Suprapubic skin (tissue), 4 donors: ENCODE measurements around the gene MRC2. TPM values are rescaled to one million over a fixed set of nuclear protein-coding genes. Genes with fewer than 3 reads are reported as not detected.

Source experiments
- DNase-seq, 2 donors: peaks; one replicate each; pipeline ENCODE4 v3.0.0-alpha.2; 2019; ENCODE audit warnings: low spot score in 2 of 2
- H3K27ac ChIP-seq: fragments of 200-600 bp; sonication (generic); one replicate; pipeline ENCODE4 v1.5.1; 2019
- H3K27me3 ChIP-seq: fragments of 200-600 bp; sonication (generic); one replicate; pipeline ENCODE4 v1.5.1; 2019
- H3K36me3 ChIP-seq: fragments of 200-600 bp; sonication (generic); one replicate; pipeline ENCODE4 v1.5.1; 2019
- H3K4me1 ChIP-seq: fragments of 200-600 bp; sonication (generic); one replicate; pipeline ENCODE4 v1.5.1; 2019
- H3K4me3 ChIP-seq: fragments of 200-600 bp; sonication (generic); one replicate; pipeline ENCODE4 v1.5.1; 2019; ENCODE audit warnings: mild to moderate bottlenecking
- H3K9me3 ChIP-seq: fragments of 200-600 bp; sonication (generic); one replicate; pipeline ENCODE4 v1.5.1; 2019
- EP300 ChIP-seq: sonication (generic); formaldehyde crosslinking; IDR thresholded peaks from one replicate; pipeline ENCODE4 v1.6.1; 2017; ENCODE audit warnings: antibody characterized with exemption
- POLR2A ChIP-seq, 2 donors: fragments of 450-650 bp; IDR thresholded peaks; one replicate each; pipeline ENCODE4 v1.6.1; 2017; ENCODE audit warnings: antibody characterized with exemption in 2 of 2, mild to moderate bottlenecking in 2 of 2, moderate library complexity in 2 of 2
- POLR2AphosphoS5 ChIP-seq, 3 donors: sonication (generic); formaldehyde crosslinking; IDR thresholded peaks; one replicate each; pipeline ENCODE4 v1.6.1; 2017; ENCODE audit warnings: antibody characterized with exemption in 3 of 3
- WGBS: methylation state at CpG from one replicate; pipeline ENCODE4 v1.1.5; 2018; 5-methylcytosine and 5-hydroxymethylcytosine counted together
- total RNA-seq, 4 donors: library from RNA; depleted of rRNA; stranded (reverse); fragments of >200 nt; gene quantifications; one replicate each; pipeline ENCODE4 v1.1.0, GENCODE V29; 2016
- TF ChIP-seq, protein P1 (sequence below), 2 donors: fragments of 200-600 bp in 1 of 2; fragments of 450-650 bp in 1 of 2; sonication (generic) in 1 of 2; IDR thresholded peaks; one replicate each; pipeline ENCODE4 v1.5.1; 2016 to 2019; ENCODE audit warnings: antibody characterized with exemption in 2 of 2, mild to moderate bottlenecking in 1 of 2, moderate library complexity in 1 of 2

MRC2 gene
- total RNA-seq, 4 donors from 2014 or later, result 31.4 to 55.2 (median 37.1) TPM

DNA sequence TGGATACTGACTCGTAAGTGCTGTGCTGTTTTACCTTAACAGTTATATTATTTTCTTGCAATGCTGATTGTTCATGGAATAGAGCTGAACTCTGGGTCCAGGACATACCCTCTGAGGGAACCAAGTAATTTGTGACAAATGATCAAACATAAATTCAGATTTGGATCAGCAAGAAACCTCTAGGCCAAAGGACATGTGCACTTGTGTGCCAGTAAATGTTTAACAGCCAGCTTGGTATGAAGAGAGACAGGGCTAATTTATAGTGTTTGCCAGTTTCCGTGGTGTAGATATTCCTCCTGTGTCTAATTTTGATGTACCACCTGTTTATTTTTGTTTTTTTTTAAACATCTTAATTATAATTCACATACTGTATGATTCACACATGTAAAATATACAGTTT lies 30.8 kb upstream of the MRC2 start:
- no peak overlapping the region for H3K4me3 ChIP-seq
- H3K36me3 ChIP-seq, result peaks cover 50% of the 10 kb centered on the region
- H3K4me1 ChIP-seq, result peaks cover 9% of the 10 kb centered on the region
- no peak for TF ChIP-seq POLR2A (IDR thresholded peaks at IDR 0.05)
- TF ChIP-seq POLR2AphosphoS5 (IDR thresholded peaks at IDR 0.05), result no peak
- no peak for TF ChIP-seq EP300
- TF ChIP-seq, protein P1, sequence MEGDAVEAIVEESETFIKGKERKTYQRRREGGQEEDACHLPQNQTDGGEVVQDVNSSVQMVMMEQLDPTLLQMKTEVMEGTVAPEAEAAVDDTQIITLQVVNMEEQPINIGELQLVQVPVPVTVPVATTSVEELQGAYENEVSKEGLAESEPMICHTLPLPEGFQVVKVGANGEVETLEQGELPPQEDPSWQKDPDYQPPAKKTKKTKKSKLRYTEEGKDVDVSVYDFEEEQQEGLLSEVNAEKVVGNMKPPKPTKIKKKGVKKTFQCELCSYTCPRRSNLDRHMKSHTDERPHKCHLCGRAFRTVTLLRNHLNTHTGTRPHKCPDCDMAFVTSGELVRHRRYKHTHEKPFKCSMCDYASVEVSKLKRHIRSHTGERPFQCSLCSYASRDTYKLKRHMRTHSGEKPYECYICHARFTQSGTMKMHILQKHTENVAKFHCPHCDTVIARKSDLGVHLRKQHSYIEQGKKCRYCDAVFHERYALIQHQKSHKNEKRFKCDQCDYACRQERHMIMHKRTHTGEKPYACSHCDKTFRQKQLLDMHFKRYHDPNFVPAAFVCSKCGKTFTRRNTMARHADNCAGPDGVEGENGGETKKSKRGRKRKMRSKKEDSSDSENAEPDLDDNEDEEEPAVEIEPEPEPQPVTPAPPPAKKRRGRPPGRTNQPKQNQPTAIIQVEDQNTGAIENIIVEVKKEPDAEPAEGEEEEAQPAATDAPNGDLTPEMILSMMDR (IDR thresholded peaks at IDR 0.05), result no peak
- no peak for DNase-seq
- no peak overlapping the region for H3K27ac ChIP-seq
- no peaks in the 10 kb centered on the region for H3K27me3 ChIP-seq
- H3K9me3 ChIP-seq, result no peaks in the 10 kb centered on the region
- 97% methylated on average over 2 of the region's 2 CpGs for WGBS

DNA sequence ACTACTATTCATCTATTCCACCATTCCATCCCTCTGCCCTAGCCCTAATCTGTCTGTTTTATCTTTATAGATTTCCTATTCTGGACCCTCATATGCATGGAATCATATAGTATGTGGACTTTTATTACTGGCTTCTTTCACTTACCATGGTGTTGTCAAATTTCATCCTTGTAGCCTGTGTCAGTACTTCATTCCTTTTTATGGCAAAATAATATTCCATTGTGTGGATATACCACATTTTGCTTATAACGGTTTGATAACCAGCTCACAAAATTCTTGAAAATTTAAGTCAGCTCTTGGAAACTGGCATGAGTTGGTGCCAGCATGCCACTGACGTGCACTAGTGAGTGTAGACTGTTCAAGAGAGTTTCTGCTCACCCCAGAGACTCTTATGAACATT lies 30.3 kb upstream of the MRC2 start:
- H3K4me1 ChIP-seq, result peaks cover 11% of the 10 kb centered on the region
- TF ChIP-seq POLR2A (IDR thresholded peaks at IDR 0.05), result no peak
- TF ChIP-seq EP300, result no peak
- TF ChIP-seq, protein P1 (IDR thresholded peaks at IDR 0.05), result no peak
- no peak for TF ChIP-seq POLR2AphosphoS5 (IDR thresholded peaks at IDR 0.05)
- H3K36me3 ChIP-seq, result peaks cover 51% of the 10 kb centered on the region
- no peak for DNase-seq
- 92% methylated on average over 2 of the region's 2 CpGs for WGBS
- no peak overlapping the region for H3K27ac ChIP-seq
- no peak overlapping the region for H3K4me3 ChIP-seq
- no peaks in the 10 kb centered on the region for H3K9me3 ChIP-seq
- H3K27me3 ChIP-seq, result no peaks in the 10 kb centered on the region

DNA sequence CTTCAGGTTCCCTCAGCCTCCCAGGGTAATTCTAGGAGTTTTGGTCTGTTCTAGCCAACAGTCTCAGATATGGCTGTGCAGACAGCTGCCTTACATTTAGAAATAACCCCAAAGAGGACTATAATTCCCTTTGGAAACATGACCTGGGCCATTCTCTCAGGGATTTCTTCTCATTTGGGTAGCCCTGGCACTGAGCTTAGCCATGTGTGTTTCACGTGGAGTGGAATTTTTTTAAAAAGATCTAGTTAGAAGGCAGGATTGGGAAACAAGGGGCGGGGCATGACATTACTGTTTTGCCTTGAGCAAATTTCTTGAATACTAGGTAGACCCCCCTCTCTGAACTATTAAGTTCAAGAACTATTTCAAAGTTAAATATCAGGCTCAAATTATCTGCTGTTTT lies 29.6 kb upstream of the MRC2 start:
- peak in 1 of 2 donors; percentile 78 for DNase-seq
- no peaks in the 10 kb centered on the region for H3K27me3 ChIP-seq
- H3K4me3 ChIP-seq, result no peak overlapping the region
- H3K36me3 ChIP-seq, result peaks cover 51% of the 10 kb centered on the region
- H3K4me1 ChIP-seq, result peaks cover 11% of the 10 kb centered on the region
- H3K27ac ChIP-seq, result no peak overlapping the region
- TF ChIP-seq POLR2A (IDR thresholded peaks at IDR 0.05) (no peak), EP300 (no peak), POLR2AphosphoS5 (IDR thresholded peaks at IDR 0.05) (no peak)
- TF ChIP-seq, protein P1 (IDR thresholded peaks at IDR 0.05), result no peak
- WGBS, result 36% methylated on average over 2 of the region's 2 CpGs
- no peaks in the 10 kb centered on the region for H3K9me3 ChIP-seq

DNA sequence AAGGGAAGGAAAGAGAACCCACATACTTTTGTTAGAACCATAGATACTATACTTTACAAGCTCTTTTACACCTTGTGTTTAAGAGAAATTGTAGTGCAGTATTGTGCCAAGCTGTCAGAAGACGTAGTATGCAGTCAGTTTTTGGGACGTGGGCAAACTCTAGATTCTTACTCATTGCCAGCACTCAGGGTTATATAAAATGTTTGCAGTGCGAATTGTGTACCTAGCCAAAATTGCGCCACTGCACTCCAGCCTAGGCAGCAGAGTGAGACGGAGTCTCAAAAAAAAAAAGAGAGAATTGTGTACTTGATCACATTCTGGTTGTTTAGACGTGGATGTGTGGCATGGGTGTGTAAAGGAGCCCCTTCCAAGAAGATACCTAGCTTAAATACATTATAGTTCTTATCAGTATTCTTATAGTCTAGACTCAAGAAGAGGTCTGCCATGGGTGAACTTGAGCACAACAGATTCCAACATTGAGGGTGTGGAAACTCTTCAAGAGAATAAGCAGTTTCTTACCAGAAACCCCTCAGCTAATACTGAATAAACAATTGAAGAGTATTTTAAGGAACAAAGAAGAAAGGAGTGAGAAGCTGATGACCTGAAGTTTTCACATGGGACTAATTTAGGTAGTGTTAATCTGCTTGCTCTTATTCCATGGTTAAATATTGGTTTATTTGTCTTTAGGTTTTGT lies 27.4 kb upstream of the MRC2 start:
- no peak overlapping the region for H3K4me3 ChIP-seq
- TF ChIP-seq, protein P1 (IDR thresholded peaks at IDR 0.05), result no peak
- peaks cover 53% of the 10 kb centered on the region for H3K36me3 ChIP-seq
- no peaks in the 10 kb centered on the region for H3K27me3 ChIP-seq
- no peak for DNase-seq
- H3K27ac ChIP-seq, result no peak overlapping the region
- H3K4me1 ChIP-seq, result peaks cover 11% of the 10 kb centered on the region
- H3K9me3 ChIP-seq, result no peaks in the 10 kb centered on the region
- WGBS, result 83% methylated on average over 6 of the region's 6 CpGs

DNA sequence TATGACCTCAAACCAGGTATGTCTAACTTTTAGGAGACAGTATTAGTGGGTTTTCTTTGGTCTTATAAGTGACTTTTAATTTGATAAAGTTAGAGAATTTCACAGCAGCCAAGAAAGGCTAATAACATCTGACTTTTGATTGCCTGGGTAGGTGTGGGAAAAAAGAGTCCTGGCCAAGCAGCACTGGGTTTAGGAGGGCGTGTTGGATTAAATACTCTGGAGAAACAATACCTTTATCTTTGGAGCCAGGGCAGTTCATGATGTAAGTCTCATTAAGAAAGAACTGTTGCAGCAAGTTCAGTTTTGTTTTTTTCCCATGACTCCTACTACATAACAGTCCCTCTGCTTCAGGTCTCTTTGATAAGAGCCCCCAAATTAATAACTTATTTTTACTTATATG lies 26.7 kb upstream of the MRC2 start:
- no peak overlapping the region for H3K27ac ChIP-seq
- H3K4me1 ChIP-seq, result peaks cover 11% of the 10 kb centered on the region
- DNase-seq, result no peak
- WGBS, result 44% methylated on average over 1 of the region's 1 CpG
- no peak overlapping the region for H3K4me3 ChIP-seq
- no peaks in the 10 kb centered on the region for H3K27me3 ChIP-seq
- H3K9me3 ChIP-seq, result no peaks in the 10 kb centered on the region
- TF ChIP-seq, protein P1 (IDR thresholded peaks at IDR 0.05), result no peak
- no peak for TF ChIP-seq POLR2A (IDR thresholded peaks at IDR 0.05)
- H3K36me3 ChIP-seq, result peaks cover 56% of the 10 kb centered on the region
